ENCODE measurements around the gene TMEM204. TPM values are rescaled to one million over a fixed set of nuclear protein-coding genes. Genes with fewer than 3 reads are reported as not detected.

The TMEM204 gene
- total RNA-seq, 4 donors from 2014 or later: 13.7 to 26.0 (median 26.0) TPM

- no peak overlapping the region for H3K4me3 ChIP-seq (ENCODE audit: low read depth, poor library complexity, severe bottlenecking)
- intact Hi-C loops (cut with DNase I; ENCODE audit: low total_unique reads): no loop called here
- no peak for DNase-seq (ENCODE audit: low spot score in 2 of 2)
- 87 to 91% methylated on average over 18 of the region's 18 CpGs for WGBS, 2 donors
- TF ChIP-seq POLR2A (IDR thresholded peaks at IDR 0.05) (no peak), CTCF (IDR thresholded peaks at IDR 0.05) (no peak)
These were observed 26.0 kb downstream of the TMEM204 start for GRCh38 chr16:1559446-1559975.

- TF ChIP-seq CTCF (IDR thresholded peaks at IDR 0.05) (no peak), POLR2A (IDR thresholded peaks at IDR 0.05) (no peak)
These were observed 26.7 kb downstream of the TMEM204 start for GRCh38 chr16:1560153-1560552.

GRCh38 chr16:1560866-1561265 is 27.4 kb downstream of the TMEM204 start:
- intact Hi-C loops (cut with DNase I; ENCODE audit: low total_unique reads): no loop called here
- WGBS, 2 donors: 90 to 95% methylated on average over 11 to 12 of the region's 12 CpGs
- no peak overlapping the region for H3K4me3 ChIP-seq (ENCODE audit: low read depth, poor library complexity, severe bottlenecking)
- TF ChIP-seq POLR2A (IDR thresholded peaks at IDR 0.05) (no peak), CTCF (IDR thresholded peaks at IDR 0.05) (no peak)
- no peak for DNase-seq (ENCODE audit: low spot score in 2 of 2)

More at GRCh38 chr16:1560153-1560552, 26.7 kb downstream of the TMEM204 start:
- H3K4me3 ChIP-seq (ENCODE audit: low read depth, poor library complexity, severe bottlenecking): no peak overlapping the region
- intact Hi-C loops (cut with DNase I; ENCODE audit: low total_unique reads): no loop called here
- no peak for DNase-seq (ENCODE audit: low spot score in 2 of 2)
- 88% methylated on average over 15 of the region's 15 CpGs for WGBS, 2 donors

- H3K4me3 ChIP-seq (ENCODE audit: low read depth, poor library complexity, severe bottlenecking): no peak overlapping the region
- DNase-seq (ENCODE audit: low spot score in 2 of 2): no peak
- TF ChIP-seq CTCF (IDR thresholded peaks at IDR 0.05): no peak
- no peak for TF ChIP-seq POLR2A (IDR thresholded peaks at IDR 0.05)
- intact Hi-C loops (cut with DNase I; ENCODE audit: low total_unique reads): no loop called here
- WGBS, 2 donors: 77 to 79% methylated on average over 7 of the region's 7 CpGs
These were observed 27.8 kb downstream of the TMEM204 start for GRCh38 chr16:1561266-1561665.

- no peak for DNase-seq (ENCODE audit: low spot score in 2 of 2)
- TF ChIP-seq POLR2A (IDR thresholded peaks at IDR 0.05) (no peak), CTCF (IDR thresholded peaks at IDR 0.05) (no peak)
- no peak overlapping the region for H3K4me3 ChIP-seq (ENCODE audit: low read depth, poor library complexity, severe bottlenecking)
- intact Hi-C loops (cut with DNase I; ENCODE audit: low total_unique reads): no loop called here
- WGBS, 2 donors: 93 to 95% methylated on average over 14 of the region's 14 CpGs
These were observed 28.4 kb downstream of the TMEM204 start for GRCh38 chr16:1561836-1562235.

GRCh38 chr16:1563786-1564185 is 30.3 kb downstream of the TMEM204 start:
- WGBS, 2 donors: 92 to 98% methylated on average over 20 of the region's 20 CpGs
- no peak for DNase-seq (ENCODE audit: low spot score in 2 of 2)
- no peak overlapping the region for H3K4me3 ChIP-seq (ENCODE audit: low read depth, poor library complexity, severe bottlenecking)
- intact Hi-C loops (cut with DNase I; ENCODE audit: low total_unique reads): no loop called here
- TF ChIP-seq CTCF (IDR thresholded peaks at IDR 0.05) (no peak), POLR2A (IDR thresholded peaks at IDR 0.05) (no peak)

All from lower leg skin (tissue), 4 donors.